B cell (primary cell): ENCODE data around the gene RSPH6A. TPM values are rescaled to one million over a fixed set of nuclear protein-coding genes. Genes with fewer than 3 reads are reported as not detected.
A peak's percentile ranks its signal among the peaks of the same experiment; 100 is the strongest.

ENCODE experiments used
- ATAC-seq: fragments of 200-7000 bp; cut with Tn5 transposase; one replicate; pipeline ENCODE4 v1.10.0; 2021; ENCODE audit warnings: low read depth, mild to moderate bottlenecking, moderate number of reproducible peaks, moderate library complexity
- CTCF ChIA-PET: fragments of 350-600 bp; sonication (Branson Sonifier 250); formaldehyde crosslinking; loops from one replicate; lab custom pipeline; 2021; ENCODE audit warnings: antibody characterized with exemption, inconsistent platforms; lab: Charles Lee
- POLR2A ChIA-PET: fragments of 350-600 bp; sonication (Branson Sonifier 250); formaldehyde crosslinking; loops from one replicate; lab custom pipeline; 2021; ENCODE audit warnings: antibody characterized with exemption; lab: Charles Lee
- DNase-seq: peaks from one replicate; pipeline ENCODE4 v3.0.0; 2013
- H2AFZ ChIP-seq: 2 replicates; pipeline ENCODE4 v1.6.1; 2012; ENCODE audit warnings: mild to moderate bottlenecking, low read depth, low read length; ENCODE audit not compliant: insufficient read depth, poor library complexity, severe bottlenecking
- H3K27ac ChIP-seq, 2 donors: 1 replicate in 1 of 2; 2 replicates in 1 of 2; pipeline ENCODE4 v1.5.1; 2012 to 2013; ENCODE audit warnings: low read length in 2 of 2, mild to moderate bottlenecking in 2 of 2, moderate library complexity in 1 of 2
- H3K27me3 ChIP-seq, 4 experiments: fragments of 200-600 bp in 1 of 4; sonication (generic) in 1 of 4; replicated peaks in 1 of 4; 1 replicate in 2 of 4; 2 replicates in 2 of 4; pipeline versions ENCODE4 v1.6.1 to v1.7.0; 2013 to 2016; ENCODE audit warnings: low read length in 3 of 4, mild to moderate bottlenecking in 2 of 4, mixed read lengths in 1 of 4, moderate library complexity in 1 of 4; ENCODE audit not compliant: insufficient read depth in 4 of 4, control insufficient read depth in 3 of 4; ENCODE audit errors: control extremely low read depth in 1 of 4
- H3K36me3 ChIP-seq, 2 experiments: replicated peaks in 1 of 2; 1 replicate in 1 of 2; 2 replicates in 1 of 2; pipeline versions ENCODE4 v1.6.1 to v1.7.1; 2013; ENCODE audit warnings: low read length in 1 of 2; ENCODE audit not compliant: insufficient read depth in 2 of 2, control insufficient read depth in 1 of 2; ENCODE audit errors: control extremely low read depth in 1 of 2, extremely low read depth in 1 of 2
- H3K4me1 ChIP-seq, 2 donors: fragments of 200-600 bp in 1 of 2; sonication (generic) in 1 of 2; 1 replicate in 1 of 2; 2 replicates in 1 of 2; pipeline versions ENCODE4 v1.5.1 to v1.6.1; 2013 to 2017; ENCODE audit warnings: low read length in 2 of 2; ENCODE audit not compliant: control insufficient read depth in 2 of 2, insufficient read depth in 2 of 2
- H3K4me2 ChIP-seq: replicated peaks from 2 replicates; pipeline ENCODE3; 2012; ENCODE audit warnings: mild to moderate bottlenecking, low read depth, low read length; ENCODE audit not compliant: poor library complexity, severe bottlenecking
- H3K4me3 ChIP-seq, 5 experiments: fragments of 200-600 bp in 1 of 5; sonication (generic) in 1 of 5; 1 replicate in 3 of 5; 2 replicates in 2 of 5; pipeline versions ENCODE4 v1.5.1 to v1.7.0; 2011 to 2016; ENCODE audit warnings: low read length in 4 of 5, mild to moderate bottlenecking in 4 of 5, low read depth in 2 of 5, control low read depth in 1 of 5, moderate library complexity in 1 of 5; ENCODE audit not compliant: insufficient read depth in 1 of 5; ENCODE audit errors: control extremely low read depth in 1 of 5, extremely low read depth in 1 of 5
- H3K79me2 ChIP-seq: fragments of 200-600 bp; sonication (generic); one replicate; pipeline ENCODE4 v1.6.0; 2016; ENCODE audit warnings: low read length; ENCODE audit not compliant: control insufficient read depth, insufficient read depth
- H3K9ac ChIP-seq: fragments of 200-600 bp; sonication (generic); 2 replicates; pipeline ENCODE4 v1.6.1; 2017; ENCODE audit warnings: mild to moderate bottlenecking, low read length, moderate library complexity
- H3K9me3 ChIP-seq, 3 donors: one replicate each; pipeline versions ENCODE4 v1.6.1 to v1.7.1; 2013; ENCODE audit warnings: low read length in 2 of 3; ENCODE audit not compliant: control insufficient read depth in 2 of 3, insufficient read depth in 1 of 3; ENCODE audit errors: control extremely low read depth in 1 of 3
- H4K20me1 ChIP-seq: 2 replicates; pipeline ENCODE4 v1.6.0; 2012; ENCODE audit warnings: mild to moderate bottlenecking, low read length; ENCODE audit not compliant: insufficient read depth, control insufficient read depth, poor library complexity, severe bottlenecking
- H3K27ac Mint-ChIP-seq: one replicate; pipeline ENCODE4 v1.8.0; 2021; ENCODE audit warnings: mixed read lengths
- H3K27me3 Mint-ChIP-seq: one replicate; pipeline ENCODE4 v1.8.0; 2021; ENCODE audit warnings: mixed read lengths
- H3K4me1 Mint-ChIP-seq: one replicate; pipeline ENCODE4 v1.8.0; 2021; ENCODE audit warnings: mixed read lengths
- H3K4me3 Mint-ChIP-seq: one replicate; pipeline ENCODE4 v1.8.0; 2021; ENCODE audit warnings: mixed read lengths
- H3K9me3 Mint-ChIP-seq: one replicate; pipeline ENCODE4 v1.8.0; 2022; ENCODE audit warnings: mixed read lengths; ENCODE audit not compliant: insufficient read depth
- CTCF ChIP-seq: fragments of 200-600 bp; IDR thresholded peaks from one replicate; pipeline ENCODE4 v1.8.0; 2022; ENCODE audit warnings: antibody characterized with exemption, mild to moderate bottlenecking
- EZH2 ChIP-seq: IDR thresholded peaks from 2 replicates; pipeline ENCODE4 v1.6.1; 2012; ENCODE audit warnings: borderline replicate concordance, low read depth, mild to moderate bottlenecking, moderate library complexity, low read length; ENCODE audit not compliant: insufficient read depth, poor library complexity, severe bottlenecking
- WGBS: methylation state at CpG from one replicate; pipeline ENCODE4 v1.1.5; 2013; ENCODE audit warnings: missing lambda C conversion rate; ENCODE audit not compliant: insufficient coverage; 5-methylcytosine and 5-hydroxymethylcytosine counted together
- intact Hi-C: fragments of 100-400 bp; cut with micrococcal nuclease; formaldehyde crosslinking; loops from one replicate; pipeline ENCODE4 v1.10.0; 2022
- polyA plus RNA-seq: library from polyadenylated mRNA; depleted of rRNA; stranded (reverse); fragments of >200 nt; gene quantifications from 2 replicates; pipeline ENCODE4 v1.2.3, GENCODE V29; 2012
- total RNA-seq, 2 donors: library from RNA; stranded (reverse); fragments of 120-200 nt in 1 of 2; gene quantifications; 1 replicate in 1 of 2; 2 replicates in 1 of 2; pipeline versions ENCODE4 v1.2.3 to v1.2.4, GENCODE V29; 2013 to 2022

RSPH6A gene
- total and polyA plus RNA-seq, 2 donors (not counting 1 experiment from before 2014, with no cell fraction given), result 0.03 to 0.62 TPM

GRCh38 chr19:45862564-45863334, 47.6 kb upstream of the RSPH6A start, which contains the start of gene SYMPK:
TSS of gene SYMPK (minus strand) at chr19:45863147. CDS start at chr19:45854495, 8,652 bp downstream.
- DNase-seq, result peak; percentile 98
- intact Hi-C loops, result loop anchor here (1.0 to 2.0 kb wide), 10 partner anchors 24 to 988 kb away; partner anchors contain the start of genes AP2S1, CCDC61, DMWD and FBXO46

More at GRCh38 chr19:45862564-45863334, 47.6 kb upstream of the RSPH6A start, which contains the start of gene SYMPK:
- Mint-ChIP-seq H3K9me3 (no peaks in the 10 kb centered on the region), H3K4me1 (peaks cover 34% of the 10 kb centered on the region), H3K27ac (peak within 1 kb of the TSS; percentile 98), H3K4me3 (peak within 1 kb of the TSS; percentile 91), H3K27me3 (peaks cover 10% of the 10 kb centered on the region)
- Histone ChIP-seq H3K4me1 (peaks cover 27 to 33% of the 10 kb centered on the region in 2 donors), H3K4me3 (peak within 1 kb of the TSS; percentile 66 to 87 (median 83)), H3K36me3 (peaks cover 0 to 23% of the 10 kb centered on the region in 2 experiments), H2AFZ (peak within 1 kb of the TSS; percentile 86), H3K4me2 (peak within 1 kb of the TSS; percentile 95), H3K79me2 (peaks cover 45% of the 10 kb centered on the region), H3K9ac (peak within 1 kb of the TSS; percentile 77), H3K9me3 (peaks cover 0 to 4% (median 0%) of the 10 kb centered on the region in 3 donors), H3K27ac (peak within 1 kb of the TSS; percentile 93 to 95), H3K27me3 (peaks cover 0 to 14% (median 6%) of the 10 kb centered on the region in 4 experiments), H4K20me1 (peaks cover 14% of the 10 kb centered on the region)
- ATAC-seq, result peak; percentile 95
- ChIA-PET POLR2A (interaction anchor here (0.6 to 2.0 kb wide), 8 partner anchors 22 to 170 kb away, joined by 3 to 9 read pairs (median 5); partner anchors contain the start of genes IRF2BP1, MYPOP, QPCTL and SIX5), CTCF (interaction anchor here (1.0 to 3.0 kb wide), 7 partner anchors 17 to 171 kb away, joined by 3 to 24 read pairs (median 8); partner anchors contain the start of genes IRF2BP1, MYPOP, SIX5 and SNRPD2)
- TF ChIP-seq EZH2 (no peak), CTCF (no peak)
- under 1% methylated on average over 65 of the region's 65 CpGs for WGBS
